Muscle layer of colon (tissue), 2 donors: ENCODE data around the gene ZDHHC16.
A peak's percentile ranks its signal among the peaks of the same experiment; 100 is the strongest.

Source experiments
- H3K27ac ChIP-seq: one replicate; pipeline ENCODE4 v1.7.0; 2013; ENCODE audit warnings: low read depth, mild to moderate bottlenecking, low read length, moderate library complexity
- H3K27me3 ChIP-seq, 2 donors: one replicate each; pipeline ENCODE4 v1.7.0; 2013; ENCODE audit warnings: low read length in 2 of 2, mild to moderate bottlenecking in 2 of 2; ENCODE audit not compliant: insufficient read depth in 2 of 2, control insufficient read depth in 1 of 2
- H3K36me3 ChIP-seq: one replicate; pipeline ENCODE4 v1.7.0; 2013; ENCODE audit warnings: mild to moderate bottlenecking, low read length; ENCODE audit not compliant: insufficient read depth
- H3K4me1 ChIP-seq: one replicate; pipeline ENCODE4 v1.7.0; 2013; ENCODE audit warnings: mild to moderate bottlenecking, low read length; ENCODE audit not compliant: insufficient read depth
- H3K4me3 ChIP-seq, 2 donors: one replicate each; pipeline ENCODE4 v1.7.0; 2013; ENCODE audit warnings: low read length in 2 of 2, low read depth in 1 of 2, mild to moderate bottlenecking in 1 of 2, moderate library complexity in 1 of 2
- H3K9ac ChIP-seq: one replicate; pipeline ENCODE4 v1.7.0; 2013; ENCODE audit warnings: low read length
- H3K9me3 ChIP-seq: one replicate; pipeline ENCODE4 v1.7.0; 2013; ENCODE audit warnings: mild to moderate bottlenecking, low read length
- donor health status: abdominal sarcoma.
- donor health status: Adenocarcinoma of cecum.

The ZDHHC16 gene

DNA sequence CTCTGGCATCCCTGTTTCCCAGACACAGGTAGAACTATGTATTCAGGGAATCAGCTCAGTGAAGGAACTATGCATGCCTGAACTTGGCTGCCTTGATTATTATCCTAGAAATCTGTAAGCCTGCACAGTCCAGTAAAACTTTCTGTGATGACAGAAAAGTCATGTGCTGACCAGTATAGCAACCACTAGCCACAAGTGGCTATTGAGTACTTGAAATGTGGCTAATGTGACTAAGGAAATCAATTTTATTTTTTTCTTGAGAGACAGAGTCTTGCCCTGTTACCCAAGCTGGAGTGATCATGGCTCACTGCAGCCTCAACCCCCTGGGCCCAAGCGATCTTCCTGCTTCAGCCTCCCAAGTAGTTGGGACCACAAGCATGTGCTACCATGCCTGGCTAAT lies 3.7 kb upstream of the ZDHHC16 start:
- no peaks in the 10 kb centered on the region for H3K9me3 ChIP-seq
- H3K27ac ChIP-seq: no peak overlapping the region
- H3K36me3 ChIP-seq: peaks cover 17% of the 10 kb centered on the region
- H3K9ac ChIP-seq: no peak overlapping the region
- no peaks in the 10 kb centered on the region for H3K27me3 ChIP-seq
- peaks cover 16% of the 10 kb centered on the region for H3K4me1 ChIP-seq
- H3K4me3 ChIP-seq: no peak overlapping the region

DNA sequence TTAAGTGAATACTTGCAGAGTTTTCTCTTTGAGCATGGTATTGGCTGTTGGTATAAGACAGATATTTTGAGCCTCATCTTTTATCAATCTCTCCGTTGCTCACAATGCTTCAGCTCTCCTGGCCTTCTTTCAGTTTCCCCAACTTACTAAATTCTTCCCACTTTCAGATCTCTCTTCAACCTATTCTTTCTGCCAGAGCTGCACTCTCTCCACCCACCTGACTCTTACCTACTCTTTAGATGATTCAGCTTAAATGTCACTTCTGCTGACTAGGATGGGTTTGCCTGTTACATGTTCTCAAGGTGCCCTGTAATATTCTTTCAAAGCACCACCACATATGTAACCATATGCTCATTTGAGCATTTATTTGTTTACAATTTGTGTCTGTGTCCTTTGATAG lies 1.8 kb upstream of the ZDHHC16 start:
- Histone ChIP-seq H3K9ac (no peak overlapping the region), H3K9me3 (no peaks in the 10 kb centered on the region), H3K27ac (no peak overlapping the region), H3K4me3 (no peak overlapping the region), H3K4me1 (peaks cover 21% of the 10 kb centered on the region), H3K27me3 (no peaks in the 10 kb centered on the region), H3K36me3 (peaks cover 6% of the 10 kb centered on the region)

DNA sequence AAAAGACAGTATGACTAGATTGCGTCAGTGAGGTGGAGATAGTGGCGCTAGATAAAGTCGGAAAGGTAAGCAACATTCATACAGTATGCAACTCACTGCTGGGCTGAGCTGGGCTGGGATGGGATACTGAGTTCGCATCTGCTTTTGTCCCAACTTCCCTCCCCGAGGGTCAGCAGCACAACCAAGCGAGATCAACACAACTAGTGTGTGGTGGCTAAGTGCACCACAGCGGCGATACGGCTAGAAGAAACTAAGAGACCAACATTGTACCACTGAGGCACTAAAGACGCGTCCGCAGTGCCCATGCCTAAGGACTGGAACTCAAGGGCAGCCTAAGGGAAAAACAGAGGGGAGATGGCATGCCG lies 636 bp upstream of the ZDHHC16 start:
- H3K4me1 ChIP-seq: peaks cover 21% of the 10 kb centered on the region
- peak overlapping the region; percentile 66 for H3K9ac ChIP-seq
- H3K36me3 ChIP-seq: peaks cover 6% of the 10 kb centered on the region
- H3K27me3 ChIP-seq: no peaks in the 10 kb centered on the region
- peak overlapping the region; percentile 30 to 93 for H3K4me3 ChIP-seq
- peak overlapping the region; percentile 56 for H3K27ac ChIP-seq
- no peaks in the 10 kb centered on the region for H3K9me3 ChIP-seq

GRCh38 chr10:97450828-97451227 lies 4.9 kb downstream of the ZDHHC16 start:
- Histone ChIP-seq H3K27me3 (no peaks in the 10 kb centered on the region), H3K4me1 (peaks cover 17% of the 10 kb centered on the region), H3K27ac (no peak overlapping the region), H3K9me3 (no peaks in the 10 kb centered on the region), H3K36me3 (peaks cover 33% of the 10 kb centered on the region), H3K4me3 (no peak overlapping the region), H3K9ac (no peak overlapping the region)

GRCh38 chr10:97451605-97452004 lies 5.6 kb downstream of the ZDHHC16 start:
- Histone ChIP-seq H3K4me1 (peaks cover 17% of the 10 kb centered on the region), H3K4me3 (no peak overlapping the region), H3K9me3 (no peaks in the 10 kb centered on the region), H3K27me3 (no peaks in the 10 kb centered on the region), H3K27ac (no peak overlapping the region), H3K36me3 (peaks cover 40% of the 10 kb centered on the region), H3K9ac (no peak overlapping the region)

DNA sequence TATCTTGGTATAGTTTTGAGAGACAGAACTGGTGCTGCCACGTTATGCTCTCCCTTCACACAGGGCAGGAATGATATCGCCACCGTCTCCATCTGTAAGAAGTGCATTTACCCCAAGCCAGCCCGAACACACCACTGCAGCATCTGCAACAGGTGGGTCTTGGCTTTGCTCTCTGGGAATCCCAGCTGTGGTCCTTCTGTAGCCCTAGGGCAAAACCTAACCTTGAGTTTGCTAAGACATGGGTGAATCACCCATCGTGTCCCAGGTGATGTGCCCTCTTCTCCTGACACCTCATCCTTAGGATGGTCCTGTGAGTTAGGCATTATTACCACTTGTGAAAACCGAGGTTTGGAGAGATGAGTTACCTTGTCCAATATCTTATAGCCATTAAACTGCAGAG lies 6.4 kb downstream of the ZDHHC16 start:
- Histone ChIP-seq H3K27ac (no peak overlapping the region), H3K4me3 (no peak overlapping the region), H3K27me3 (no peaks in the 10 kb centered on the region), H3K9ac (no peak overlapping the region), H3K36me3 (peaks cover 47% of the 10 kb centered on the region), H3K9me3 (no peaks in the 10 kb centered on the region), H3K4me1 (peaks cover 11% of the 10 kb centered on the region)

DNA sequence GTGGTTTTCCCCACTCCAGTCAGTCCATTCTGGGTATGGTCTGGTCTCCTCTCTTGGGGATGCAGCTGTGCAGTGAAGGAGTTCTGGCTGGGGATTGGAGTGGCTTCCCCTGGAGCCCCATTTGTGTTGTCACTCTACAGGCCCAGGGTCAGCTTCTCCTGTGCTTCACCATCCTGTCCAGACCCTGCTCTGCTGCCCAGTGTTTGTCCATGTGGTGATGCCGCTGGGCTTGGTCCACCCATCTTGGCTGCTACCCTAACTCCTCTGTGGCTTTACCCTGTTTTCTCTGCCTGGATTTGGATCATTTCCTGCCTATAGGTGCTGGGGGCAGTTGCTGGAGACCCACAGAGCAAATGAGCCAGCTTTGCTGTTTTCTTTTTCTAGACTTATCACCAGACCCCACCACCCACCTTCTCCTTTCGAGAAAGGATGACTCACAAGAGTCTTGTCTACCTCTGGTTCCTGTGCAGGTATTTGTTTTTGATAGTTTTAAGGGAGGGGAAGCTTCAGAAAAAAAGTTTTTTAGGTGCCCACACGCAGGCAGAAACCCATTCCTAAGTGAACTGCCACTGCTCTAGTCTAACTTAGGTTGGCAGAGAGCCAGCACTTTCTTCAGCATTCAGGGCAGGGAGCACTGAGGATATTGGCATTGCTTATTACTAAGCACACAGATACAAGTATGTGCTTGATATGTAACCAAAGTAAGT lies 8.5 kb downstream of the ZDHHC16 start:
- no peaks in the 10 kb centered on the region for H3K27me3 ChIP-seq
- H3K4me1 ChIP-seq: peaks cover 6% of the 10 kb centered on the region
- H3K9ac ChIP-seq: no peak overlapping the region
- no peaks in the 10 kb centered on the region for H3K9me3 ChIP-seq
- no peak overlapping the region for H3K27ac ChIP-seq
- H3K4me3 ChIP-seq: no peak overlapping the region
- peaks cover 65% of the 10 kb centered on the region for H3K36me3 ChIP-seq

- peaks cover 81% of the 10 kb centered on the region for H3K36me3 ChIP-seq
- no peak overlapping the region for H3K27ac ChIP-seq
- no peak overlapping the region for H3K9ac ChIP-seq
- no peak overlapping the region for H3K4me3 ChIP-seq
- H3K27me3 ChIP-seq: no peaks in the 10 kb centered on the region
- no peaks in the 10 kb centered on the region for H3K9me3 ChIP-seq
- H3K4me1 ChIP-seq: peaks cover 5% of the 10 kb centered on the region
Observed at GRCh38 chr10:97456034-97456685, 10.2 kb downstream of the ZDHHC16 start.

DNA sequence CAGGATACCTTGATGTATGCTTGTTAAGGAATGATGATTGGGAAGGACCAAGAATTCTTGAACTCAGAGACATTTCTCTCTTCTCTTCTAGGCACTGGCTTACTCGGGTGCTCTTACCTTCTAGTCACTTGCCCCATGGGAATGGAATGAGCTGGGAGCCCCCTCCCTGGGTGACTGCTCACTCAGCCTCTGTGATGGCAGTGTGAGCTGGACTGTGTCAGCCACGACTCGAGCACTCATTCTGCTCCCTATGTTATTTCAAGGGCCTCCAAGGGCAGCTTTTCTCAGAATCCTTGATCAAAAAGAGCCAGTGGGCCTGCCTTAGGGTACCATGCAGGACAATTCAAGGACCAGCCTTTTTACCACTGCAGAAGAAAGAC lies 10.7 kb downstream of the ZDHHC16 start:
- Histone ChIP-seq H3K27ac (no peak overlapping the region), H3K36me3 (peaks cover 86% of the 10 kb centered on the region), H3K27me3 (no peaks in the 10 kb centered on the region), H3K9ac (no peak overlapping the region), H3K9me3 (no peaks in the 10 kb centered on the region), H3K4me3 (no peak overlapping the region), H3K4me1 (peaks cover 5% of the 10 kb centered on the region)

DNA sequence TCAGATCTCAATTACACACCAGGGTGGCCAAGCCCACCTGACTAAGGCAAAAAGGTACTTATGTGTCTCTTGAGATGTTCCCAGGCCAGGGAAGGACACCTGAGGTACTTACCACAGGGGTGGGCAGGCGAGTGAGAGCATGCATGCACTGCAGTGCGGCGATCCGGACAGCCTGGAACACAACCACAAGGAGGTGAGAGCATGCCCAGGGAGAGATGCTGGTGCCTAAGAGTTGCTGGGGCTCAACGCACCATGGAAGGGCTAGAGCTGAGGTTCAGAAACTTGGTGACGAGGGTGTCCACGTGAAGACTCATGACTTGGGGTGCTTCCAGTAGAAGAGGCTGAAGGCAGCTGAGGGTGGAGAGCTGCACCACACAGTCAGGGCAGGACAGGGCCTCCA lies 13.1 kb downstream of the ZDHHC16 start:
- H3K4me3 ChIP-seq: no peak overlapping the region
- H3K4me1 ChIP-seq: peaks cover 5% of the 10 kb centered on the region

GRCh38 chr10:97459933-97460332 lies 14.0 kb downstream of the ZDHHC16 start:
- Histone ChIP-seq H3K4me1 (peaks cover 5% of the 10 kb centered on the region), H3K4me3 (no peak overlapping the region), H3K27me3 (no peaks in the 10 kb centered on the region), H3K27ac (no peak overlapping the region), H3K36me3 (peaks cover 94% of the 10 kb centered on the region), H3K9ac (no peak overlapping the region), H3K9me3 (no peaks in the 10 kb centered on the region)

More for the DNA sequence above, 13.1 kb downstream of the ZDHHC16 start:
- Histone ChIP-seq H3K36me3 (peaks cover 93% of the 10 kb centered on the region), H3K27me3 (no peaks in the 10 kb centered on the region), H3K27ac (no peak overlapping the region), H3K9ac (no peak overlapping the region), H3K9me3 (no peaks in the 10 kb centered on the region)

DNA sequence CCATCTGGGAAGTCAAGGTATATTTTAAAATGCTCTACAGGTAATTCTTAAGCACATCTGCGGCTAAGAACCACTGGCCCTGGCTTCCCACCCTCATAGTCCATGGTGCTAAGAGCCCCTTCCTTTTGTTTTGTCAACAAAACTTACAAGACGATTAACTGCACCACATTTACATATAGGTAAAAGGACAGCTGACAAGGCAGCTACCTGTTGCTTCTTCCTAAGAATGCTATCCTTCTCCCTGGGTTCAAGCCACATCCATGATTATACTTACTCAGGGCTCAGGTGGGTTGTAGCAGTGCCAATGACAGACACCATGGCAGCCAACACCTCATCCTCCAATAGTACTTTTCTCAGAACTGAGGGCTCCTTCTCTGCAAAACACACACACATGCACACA lies 16.3 kb downstream of the ZDHHC16 start:
- no peaks in the 10 kb centered on the region for H3K9me3 ChIP-seq
- H3K27me3 ChIP-seq: no peaks in the 10 kb centered on the region
- H3K27ac ChIP-seq: no peak overlapping the region
- H3K9ac ChIP-seq: no peak overlapping the region
- peaks cover 5% of the 10 kb centered on the region for H3K4me1 ChIP-seq
- H3K36me3 ChIP-seq: peaks cover 95% of the 10 kb centered on the region
- no peak overlapping the region for H3K4me3 ChIP-seq
